Right hindlimb (tissue), 1 donor: ENCODE measurements around the gene CNTN4.
"Not testable (repeated sequence)": the region's sequence is repeated elsewhere in the genome, so short reads cannot be mapped to it uniquely, and the experiment has no call there.

Experiments
- DNase-seq: peaks from one replicate; pipeline ENCODE4 v3.0.0-alpha.2; 2018

CNTN4 gene

DNA sequence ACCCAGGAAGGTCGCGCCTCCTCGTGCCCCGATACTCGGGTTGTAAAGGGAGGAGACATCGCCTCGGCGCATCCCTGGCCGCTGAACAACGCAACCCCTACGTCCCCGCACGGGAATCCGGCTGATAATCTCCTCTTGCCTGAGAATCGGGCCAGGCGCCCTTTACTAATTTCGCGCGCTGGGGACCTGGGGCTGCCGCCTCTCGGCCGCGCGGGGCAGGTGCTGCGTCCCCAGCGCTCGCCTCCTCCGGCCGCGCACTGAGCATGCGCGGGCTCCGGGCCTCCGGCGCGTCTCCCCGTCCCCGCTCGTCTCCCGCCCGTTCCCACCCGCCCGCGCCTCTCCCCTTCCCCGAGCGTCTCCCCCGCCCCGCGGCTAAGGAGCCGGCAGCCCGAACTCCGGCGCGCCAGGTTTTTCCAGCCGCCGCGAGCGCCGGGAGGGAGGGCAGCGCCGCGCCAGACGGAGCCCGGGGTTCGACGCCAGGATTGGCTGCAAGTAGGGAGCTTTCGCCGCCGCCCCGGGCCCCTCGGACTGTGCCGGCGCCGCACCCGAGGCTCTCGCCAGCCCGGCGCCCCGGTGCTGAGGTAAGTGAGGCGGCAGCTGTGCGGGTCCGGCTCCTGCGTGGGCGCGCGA lies at the start of gene CNTN4:
TSS of gene CNTN4 (plus strand) at position 469 of the 630 bp plus-strand sequence.
- DNase-seq, result peak; percentile 93

DNA sequence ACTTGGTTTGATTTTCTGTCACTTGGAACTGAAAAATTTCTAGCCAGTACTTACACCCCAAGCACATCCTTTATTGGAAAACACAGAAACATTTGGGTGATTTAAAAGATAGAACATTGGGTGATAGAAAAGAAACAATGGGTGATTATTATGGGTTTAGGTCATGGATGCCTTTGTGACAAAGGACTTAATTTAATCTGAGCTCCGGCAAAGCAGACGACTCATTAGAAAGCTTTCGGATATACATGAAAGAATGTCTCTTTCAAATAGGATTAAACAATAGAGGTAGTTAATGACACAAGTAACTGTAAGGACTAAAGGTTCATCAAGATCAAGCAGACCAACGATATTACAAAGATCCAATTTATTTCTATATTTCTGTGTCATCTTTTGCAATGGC lies 37.3 kb upstream of the CNTN4 start:
- DNase-seq, result no peak

DNA sequence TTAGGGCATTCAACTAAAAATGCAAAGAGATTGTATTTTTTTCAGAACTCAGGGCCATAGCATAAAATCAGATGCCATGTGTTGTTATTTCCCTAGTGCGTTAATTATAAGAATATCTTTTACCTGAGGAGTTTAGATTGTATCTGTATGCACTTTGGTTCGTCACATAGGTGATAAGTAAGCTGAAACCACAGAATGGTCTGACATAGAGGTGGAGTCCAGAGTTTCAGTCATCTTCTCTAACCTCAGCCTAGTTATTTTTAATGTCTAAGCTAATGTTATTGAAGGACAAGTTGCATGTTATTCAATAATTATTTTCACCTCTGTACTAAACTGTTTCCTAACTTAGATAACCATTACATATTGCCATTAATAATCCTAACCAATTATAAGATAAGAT lies 27.1 kb upstream of the CNTN4 start:
- no peak for DNase-seq

DNA sequence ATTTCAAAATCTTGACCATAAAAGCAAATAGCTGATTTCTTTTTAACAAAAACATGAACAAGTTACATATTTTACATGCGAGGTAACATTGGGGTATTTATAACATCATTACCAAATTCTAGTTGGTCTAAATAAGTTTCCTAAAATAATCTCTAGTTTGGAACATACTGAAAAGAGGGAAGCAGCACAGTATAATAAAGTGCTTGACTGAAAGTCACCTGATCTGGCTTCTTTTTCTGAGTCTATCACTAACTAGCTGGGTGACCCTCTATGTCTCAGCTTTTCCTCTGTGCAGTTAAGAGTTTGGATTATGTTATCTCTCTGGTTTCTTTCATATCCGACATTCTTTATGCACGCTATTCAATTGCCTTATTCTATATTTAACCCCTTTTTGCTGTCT lies 19.8 kb upstream of the CNTN4 start:
- DNase-seq, result no peak

DNA sequence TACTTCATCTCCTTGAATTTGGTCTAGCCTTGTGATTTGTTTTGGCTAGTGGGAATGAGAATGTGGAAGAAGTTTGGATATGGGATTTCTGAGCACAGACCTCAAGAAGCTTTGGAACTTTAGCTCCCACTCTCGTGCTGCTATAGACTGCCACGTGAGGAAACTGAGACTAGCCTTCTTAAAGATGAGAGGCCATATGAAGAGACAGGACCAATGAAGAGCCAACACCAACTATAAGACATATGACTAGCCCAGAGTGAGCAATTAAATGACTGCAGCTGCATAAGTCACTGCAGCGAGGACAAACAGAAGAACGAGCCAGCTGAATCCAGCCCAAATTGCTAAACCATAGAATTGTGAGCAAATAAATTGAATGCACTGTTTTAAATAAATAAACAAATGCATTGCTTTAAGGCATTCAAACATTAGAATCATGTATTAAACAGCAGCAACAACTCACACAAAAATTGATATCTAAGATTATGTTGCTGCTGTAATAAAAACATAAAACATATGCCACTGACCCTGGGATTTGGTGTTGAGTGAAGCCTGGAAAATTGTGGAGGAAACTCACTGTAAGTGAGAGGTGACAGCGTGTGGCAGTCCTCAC lies 15.7 kb upstream of the CNTN4 start:
- peak; percentile 24 for DNase-seq

DNA sequence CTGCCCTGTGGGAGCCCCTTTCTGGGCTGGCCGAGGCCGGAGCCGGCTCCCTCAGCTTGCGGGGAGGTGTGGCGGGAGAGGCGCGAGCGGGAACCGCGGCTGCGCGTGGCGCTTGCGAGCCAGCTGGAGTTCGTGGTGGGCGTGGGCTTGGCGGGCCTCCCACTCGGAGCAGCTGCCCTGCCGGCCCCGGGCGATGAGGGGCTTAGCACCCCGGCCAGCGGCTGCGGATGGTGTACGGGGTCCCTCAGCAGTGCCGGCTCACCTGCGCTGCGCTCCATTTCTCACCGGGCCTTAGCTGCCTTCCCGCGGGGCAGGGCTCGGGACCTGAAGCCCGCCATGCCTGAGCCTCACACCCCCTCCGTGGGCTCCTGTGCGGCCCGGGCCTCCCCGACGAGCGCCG lies 15.1 kb upstream of the CNTN4 start:
- DNase-seq, result not testable (repeated sequence)

DNA sequence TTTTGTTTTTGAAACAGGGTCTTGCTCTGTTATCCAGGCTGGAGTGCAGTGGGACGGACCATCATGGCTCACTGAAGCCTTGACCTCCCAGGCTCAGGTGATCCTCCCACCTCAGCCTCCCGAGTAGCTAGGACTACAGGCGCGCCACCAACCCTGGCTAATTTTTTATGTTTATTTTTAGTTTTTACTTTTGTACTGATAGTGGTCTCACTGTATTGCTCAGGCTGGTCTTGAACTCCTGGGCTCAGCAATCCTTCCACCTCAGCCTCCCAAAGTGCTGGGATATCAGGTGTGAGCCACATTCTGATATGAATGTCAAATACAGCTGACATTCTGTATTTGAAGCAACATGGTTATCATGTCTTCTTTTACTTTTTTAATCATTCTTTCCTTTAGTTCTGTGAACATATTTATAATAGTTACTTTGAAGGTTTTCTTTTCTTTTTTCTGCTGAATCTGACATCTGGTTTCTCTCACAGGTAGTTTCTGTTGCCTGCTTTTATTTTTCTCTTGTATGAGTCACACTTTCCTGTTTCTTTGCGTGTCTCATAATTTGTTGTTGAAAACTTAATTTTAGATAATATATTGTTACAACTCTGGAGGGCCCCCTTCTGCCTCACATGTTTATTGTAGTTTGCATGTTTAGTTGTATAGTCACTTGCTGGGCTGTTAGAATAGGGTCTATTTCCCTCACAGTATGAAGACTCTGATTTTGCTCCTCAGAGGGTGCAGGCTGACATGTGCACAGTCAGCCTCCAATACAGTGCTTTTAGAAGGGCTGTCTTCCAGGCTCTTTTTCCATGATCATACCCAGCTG lies 8.4 kb upstream of the CNTN4 start:
- DNase-seq, result no peak

DNA sequence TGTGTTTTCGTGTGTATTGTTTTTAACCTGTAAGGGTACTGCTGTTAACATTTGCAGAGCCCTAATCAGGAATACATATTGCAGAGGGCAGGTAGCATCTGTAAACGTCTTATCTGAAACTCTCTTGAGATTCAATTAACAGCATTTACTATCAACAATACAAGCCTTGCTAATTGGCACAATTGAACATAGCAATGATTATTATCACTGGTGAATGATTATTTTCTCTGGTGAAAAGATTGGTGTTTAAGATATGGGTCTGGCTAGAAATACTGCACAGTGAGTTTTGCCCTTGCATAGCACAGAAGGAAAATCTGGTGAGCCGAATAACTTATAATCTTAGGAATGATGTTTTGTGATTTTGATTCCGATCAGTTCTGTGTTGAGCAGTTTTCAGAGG lies 5.9 kb upstream of the CNTN4 start:
- DNase-seq, result no peak

DNA sequence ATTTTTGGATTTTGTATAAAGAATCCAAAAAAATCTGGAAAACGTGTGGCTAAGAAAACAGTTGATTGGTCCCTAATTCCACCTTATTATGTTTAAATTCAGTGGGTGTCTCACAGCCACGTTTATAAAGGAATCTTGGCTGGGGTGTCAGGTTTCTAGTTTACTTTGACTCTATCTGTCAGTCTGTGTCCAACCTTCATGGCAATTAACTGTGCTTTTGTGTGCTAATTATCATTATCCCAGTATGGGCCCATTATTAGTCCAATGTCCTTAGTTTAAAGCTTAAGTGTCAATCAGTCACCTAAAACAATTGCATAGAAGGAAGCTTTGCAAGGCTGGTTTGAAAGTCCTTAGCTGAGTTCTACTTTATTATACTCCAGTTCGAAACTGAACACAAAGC lies 3.7 kb upstream of the CNTN4 start:
- DNase-seq, result no peak

DNA sequence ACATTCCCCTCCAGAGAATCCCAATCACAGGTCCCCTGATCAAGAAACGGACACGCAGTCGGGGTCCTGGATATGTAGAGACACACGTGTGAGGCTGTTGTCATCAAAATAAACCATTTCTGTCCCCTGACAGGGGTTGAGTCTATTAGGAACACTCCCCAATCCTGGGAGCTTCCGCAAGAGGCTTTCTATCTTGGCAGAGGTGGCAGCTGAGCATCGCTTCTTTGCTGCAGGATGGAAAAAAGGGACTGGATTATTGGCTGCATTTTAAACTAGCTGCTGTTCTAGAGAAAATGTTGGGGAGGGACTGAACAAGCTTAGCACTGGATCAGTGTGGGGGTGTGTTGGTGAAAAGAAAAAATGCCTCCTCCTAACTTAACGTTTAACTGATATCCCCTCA lies 2.5 kb upstream of the CNTN4 start:
- DNase-seq, result peak; percentile 36

DNA sequence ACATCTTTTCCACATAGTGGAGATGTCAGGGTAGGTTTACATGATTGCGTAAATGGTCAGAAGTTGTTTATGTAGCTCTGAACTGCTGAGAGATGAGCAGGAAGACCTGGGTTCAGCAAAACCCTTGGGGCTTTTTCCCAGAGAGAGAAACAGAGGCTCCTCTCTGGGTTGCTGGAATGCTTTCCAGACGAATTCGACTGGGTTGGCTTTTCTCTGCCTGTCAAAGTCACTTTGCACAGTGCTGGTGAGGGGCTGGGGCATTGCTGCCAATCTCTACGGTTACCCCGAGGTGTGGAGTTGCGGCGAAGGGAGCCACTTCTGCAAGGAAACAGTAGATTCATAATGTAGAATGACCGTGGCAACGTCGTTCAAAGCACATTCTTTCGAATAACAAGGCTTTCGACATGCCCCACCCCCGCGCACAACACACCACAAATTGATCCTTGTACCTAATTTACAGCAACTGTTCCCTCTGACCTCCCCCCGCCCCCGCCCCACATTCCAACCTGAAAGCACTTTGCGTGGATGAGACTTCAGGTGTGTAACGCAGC lies 950 bp upstream of the CNTN4 start:
- no peak for DNase-seq

DNA sequence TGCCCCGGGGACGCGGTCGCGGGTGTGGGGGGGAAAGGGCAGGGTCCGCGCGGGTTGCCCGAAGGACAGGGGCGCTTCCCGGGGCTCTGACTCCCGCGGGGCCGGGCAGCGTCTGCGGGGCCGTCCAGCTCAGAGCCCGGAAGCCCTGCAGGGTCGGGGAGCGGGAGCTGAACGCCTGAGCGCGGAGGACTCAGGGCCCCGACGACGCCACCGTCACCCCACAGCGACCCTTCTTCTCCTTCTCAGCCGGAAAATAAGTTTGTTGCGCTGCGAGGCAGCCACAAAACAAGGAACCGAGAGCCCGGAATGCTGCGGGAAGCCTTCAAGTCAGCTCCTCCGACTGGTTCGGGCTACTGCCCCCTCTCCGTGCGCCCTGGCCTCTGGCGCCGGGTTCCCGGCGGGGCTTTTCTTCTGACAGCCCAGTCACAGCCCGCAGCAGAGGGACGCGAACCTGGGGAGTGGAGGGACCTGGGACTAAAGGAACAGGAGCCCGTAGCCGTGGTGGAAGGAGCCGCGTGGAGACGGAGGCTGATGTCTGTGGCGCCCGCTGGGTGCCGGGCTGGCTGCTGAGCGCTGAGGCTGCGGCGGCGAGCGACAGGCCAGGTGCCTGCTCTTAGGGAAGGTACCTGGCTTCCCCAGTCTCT lies 484 bp downstream of the CNTN4 start:
- DNase-seq, result peak; percentile 64

DNA sequence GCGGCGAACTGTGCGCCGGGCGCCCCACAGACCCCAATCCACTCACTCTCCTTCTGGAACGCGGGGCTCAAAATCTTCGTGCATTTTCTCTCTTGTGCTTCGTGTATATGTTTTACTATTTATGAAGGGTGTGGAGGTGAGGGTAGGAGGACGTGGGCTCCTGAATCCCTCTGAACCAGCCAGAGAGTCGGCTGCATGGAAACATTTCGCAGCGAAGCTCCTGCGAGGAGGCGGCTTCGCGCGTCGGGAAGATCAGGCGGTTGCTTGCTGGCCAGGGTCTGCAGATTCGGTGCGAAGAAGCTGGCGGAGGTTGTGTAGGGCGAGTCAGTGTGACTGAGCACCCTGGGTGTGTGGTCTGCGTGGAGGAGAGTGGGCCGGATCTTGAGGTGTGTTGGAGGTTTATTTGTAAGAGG lies 1.1 kb downstream of the CNTN4 start:
- DNase-seq, result peak; percentile 50

DNA sequence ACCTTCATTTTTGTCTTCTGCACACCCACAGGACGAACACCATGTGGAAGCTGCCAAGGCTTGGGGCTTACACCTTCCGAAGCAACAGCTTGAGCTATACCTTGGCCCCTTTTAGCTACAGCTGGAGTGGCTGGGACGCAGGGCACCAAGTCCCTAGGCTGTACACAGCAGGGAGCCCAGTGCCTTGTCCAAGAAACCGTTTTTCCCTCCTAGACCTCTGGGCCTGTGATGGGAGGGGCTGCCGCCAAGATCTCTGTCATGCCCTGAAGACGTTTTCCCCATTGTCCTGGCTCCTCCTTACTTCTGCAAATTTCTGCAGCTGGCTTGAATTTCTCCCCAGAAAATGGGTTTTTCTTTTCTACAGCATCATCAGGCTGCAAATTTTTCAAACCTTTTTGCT lies 7.8 kb downstream of the CNTN4 start:
- no peak for DNase-seq

DNA sequence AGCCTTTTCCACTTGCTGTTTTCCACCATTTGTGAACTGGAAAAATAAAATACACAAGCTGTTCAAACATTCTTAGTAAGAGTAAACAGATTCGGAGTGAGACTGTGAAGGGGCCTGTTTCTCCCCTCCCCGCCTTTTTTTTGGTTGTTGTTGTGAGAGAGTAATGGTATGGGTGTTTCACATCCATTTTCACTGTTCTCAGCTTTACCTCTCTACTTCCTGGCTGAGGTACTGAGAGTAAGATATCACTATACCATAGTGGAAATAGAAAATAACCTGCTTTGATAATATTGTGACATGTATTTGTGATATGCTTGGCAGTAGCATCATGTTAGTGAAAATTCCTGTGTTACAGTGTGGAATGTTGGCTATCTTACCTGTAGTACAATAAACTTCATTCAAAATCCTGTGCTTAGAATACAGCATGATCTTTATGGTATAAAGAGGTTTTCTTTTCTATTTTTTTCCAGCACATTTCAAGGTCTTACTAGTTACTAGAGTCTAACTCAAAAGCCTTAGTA lies 12.0 kb downstream of the CNTN4 start:
- DNase-seq, result no peak

DNA sequence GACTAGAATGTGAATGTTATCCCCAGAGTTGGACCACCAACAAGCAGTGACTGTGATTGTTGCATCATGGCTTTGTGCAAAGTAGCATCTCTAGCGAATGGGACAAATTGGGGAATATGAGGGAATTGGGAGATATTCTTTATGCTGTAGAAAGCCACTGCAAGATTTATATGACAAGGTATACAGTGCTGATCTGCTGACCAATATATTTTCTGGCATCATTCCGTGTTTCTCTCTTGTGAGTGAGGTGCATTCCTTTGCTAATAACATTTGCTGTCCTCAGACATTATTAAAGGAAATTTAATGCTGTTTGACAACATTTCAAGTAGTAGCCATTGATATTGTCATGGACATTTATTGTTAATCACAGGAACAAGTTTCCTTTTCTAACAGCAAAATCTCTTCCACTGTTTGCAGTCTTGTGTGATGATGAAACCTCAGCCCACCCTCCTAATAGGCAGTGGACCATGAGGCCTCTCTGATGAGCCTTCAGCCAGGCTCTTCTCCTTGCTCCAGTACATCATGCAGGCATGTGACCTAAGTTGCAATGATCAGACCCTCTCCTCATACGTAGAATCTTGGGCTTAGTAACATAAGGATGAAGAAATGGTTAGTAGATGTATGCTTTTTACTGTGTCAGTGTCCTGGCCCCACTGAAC lies 16.1 kb downstream of the CNTN4 start:
- DNase-seq, result no peak

DNA sequence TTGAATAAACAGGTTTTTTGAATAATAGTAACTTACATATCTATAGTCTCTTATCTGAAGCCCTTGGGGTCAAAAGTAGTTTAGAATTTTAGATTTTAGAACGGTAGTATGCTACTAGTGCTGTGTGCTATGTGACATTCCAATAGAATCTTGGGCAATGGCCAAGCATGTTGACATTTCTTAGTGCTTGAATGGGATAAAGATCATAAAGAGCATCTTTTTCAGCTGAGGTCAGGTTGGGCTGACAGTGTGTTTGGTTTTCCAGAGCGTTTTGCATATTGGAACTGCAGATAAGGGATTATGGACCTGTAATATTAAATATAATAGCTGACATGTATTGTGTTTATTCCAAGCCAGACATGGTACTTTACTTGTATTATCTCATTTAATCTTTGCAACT lies 32.1 kb downstream of the CNTN4 start:
- no peak for DNase-seq

DNA sequence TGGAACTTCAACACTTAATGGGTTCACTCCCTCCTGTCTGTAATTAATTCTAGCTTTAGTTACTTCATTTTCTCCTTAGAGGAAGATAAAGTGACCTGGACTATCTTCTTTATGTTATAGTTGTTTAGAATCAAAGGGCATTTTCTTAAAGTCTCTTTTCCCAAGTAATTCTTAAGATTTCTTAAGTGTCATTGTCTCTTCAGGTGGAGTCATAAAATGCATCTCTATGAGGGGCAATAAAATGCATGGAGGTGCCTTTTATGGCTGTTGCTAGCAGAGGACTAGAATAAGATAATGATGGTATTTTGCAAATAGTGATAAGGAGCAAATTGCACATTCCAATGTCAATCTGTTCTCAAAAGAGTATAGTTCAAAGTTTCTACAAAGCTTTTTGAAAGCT lies 34.5 kb downstream of the CNTN4 start:
- no peak for DNase-seq

DNA sequence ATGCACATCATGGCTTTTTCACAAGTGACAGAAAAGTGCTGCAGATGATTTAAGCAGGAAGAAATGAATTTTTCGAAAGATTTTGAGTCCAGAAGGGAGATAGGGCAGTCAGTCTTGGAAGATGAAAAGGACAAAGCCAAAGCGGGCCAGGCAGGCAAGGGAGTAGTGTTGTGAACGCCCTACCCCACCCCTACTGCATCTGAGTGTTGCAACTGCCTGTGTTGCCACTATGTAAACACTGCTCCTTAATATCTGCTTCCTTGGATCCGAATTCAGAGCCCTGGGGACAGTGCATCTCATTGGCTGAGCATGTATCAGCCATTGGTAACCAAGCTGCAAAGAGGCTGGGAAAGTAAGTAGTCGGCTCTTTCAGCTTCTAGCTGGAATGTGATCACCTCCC lies 39.0 kb downstream of the CNTN4 start:
- no peak for DNase-seq

DNA sequence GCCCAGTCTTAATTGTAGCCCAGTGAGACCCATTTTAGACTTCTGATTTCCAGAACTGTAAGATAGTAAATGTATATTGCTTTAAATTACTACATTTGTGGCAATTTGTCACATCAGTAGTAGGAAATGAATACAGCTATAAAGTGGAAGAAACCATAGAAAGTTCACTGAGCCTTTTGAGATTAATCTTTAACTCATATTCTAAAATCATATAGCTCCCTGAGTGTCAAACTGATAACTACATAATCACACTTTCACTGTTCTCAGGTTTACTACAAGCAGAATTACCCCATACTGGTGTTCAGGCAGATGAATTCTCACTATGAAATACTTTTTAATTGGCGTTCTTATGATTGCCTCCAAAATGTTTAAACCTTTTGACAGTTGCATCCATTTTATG lies 42.8 kb downstream of the CNTN4 start:
- no peak for DNase-seq

DNA sequence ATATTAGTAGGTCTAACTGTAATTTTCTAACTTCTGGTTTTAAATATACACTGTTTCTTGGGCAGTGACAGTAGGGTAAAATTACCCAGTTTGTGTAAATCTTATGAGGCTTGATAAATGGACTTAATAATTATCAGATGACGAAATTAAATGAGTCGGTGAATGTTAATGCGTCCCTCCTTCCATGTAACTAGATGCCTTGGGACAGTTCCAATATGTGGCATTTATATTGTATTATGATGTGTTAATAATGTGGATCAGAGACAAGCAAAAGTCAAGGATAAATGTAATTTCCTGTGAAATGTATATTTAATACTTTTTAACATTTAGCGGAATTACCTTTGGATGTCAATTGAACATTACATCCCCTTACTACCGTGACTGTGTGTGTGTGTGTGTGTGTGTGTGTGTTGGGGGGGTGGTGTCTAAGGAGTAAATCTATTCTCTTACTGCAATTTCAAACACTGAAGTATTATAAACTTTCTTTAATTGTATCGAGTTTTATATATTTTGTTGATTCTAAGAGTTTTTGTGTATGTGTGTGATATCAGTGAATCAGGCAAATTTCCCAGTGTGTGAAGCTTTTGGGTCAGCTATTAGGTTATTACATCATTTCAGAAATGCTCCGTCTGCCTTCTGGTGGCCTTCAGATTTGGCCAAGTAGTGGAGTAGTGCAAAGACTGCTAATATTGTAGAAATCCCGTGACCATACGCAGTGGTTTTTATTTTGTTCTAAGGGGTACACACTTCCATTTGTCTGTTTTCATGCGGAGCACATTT lies 50.1 kb downstream of the CNTN4 start:
- no peak for DNase-seq

DNA sequence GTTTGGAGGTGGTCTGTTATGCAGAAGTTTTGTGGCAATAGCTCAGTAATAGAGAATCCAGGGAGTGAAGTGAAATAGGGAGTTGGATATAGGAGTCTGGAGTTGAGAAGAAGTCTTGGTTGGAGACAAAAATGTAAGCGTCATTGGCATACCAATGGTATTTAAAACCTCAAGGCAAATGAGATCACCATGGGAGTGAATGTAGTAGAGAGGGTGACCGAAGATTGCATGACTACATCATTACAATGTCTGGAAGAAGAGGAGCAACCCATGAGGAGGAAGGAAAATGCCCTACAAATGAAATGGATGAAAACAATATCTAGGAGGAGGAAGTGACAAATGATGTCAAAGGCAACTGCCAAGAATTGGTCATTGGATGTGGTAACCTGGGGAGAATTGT lies 54.4 kb downstream of the CNTN4 start:
- no peak for DNase-seq
